ENCODE measurements around the gene BRAT1. TPM values are rescaled to one million over a fixed set of nuclear protein-coding genes. Genes with fewer than 3 reads are reported as not detected.

The BRAT1 gene
- total RNA-seq, 1 donor from 2014 or later: 42.3 TPM

GRCh38 chr7:2514473-2515423 is 40.6 kb downstream of the BRAT1 start:
- DNase-seq (ENCODE audit: extremely low read depth, low read depth, low spot score): no peak

GRCh38 chr7:2513702-2514101 is 41.6 kb downstream of the BRAT1 start:
- no peak for DNase-seq (ENCODE audit: extremely low read depth, low read depth, low spot score)

GRCh38 chr7:2512713-2513112 is 42.6 kb downstream of the BRAT1 start:
- no peak for DNase-seq (ENCODE audit: extremely low read depth, low read depth, low spot score)

GRCh38 chr7:2512179-2512661 is 43.1 kb downstream of the BRAT1 start:
- no peak for DNase-seq (ENCODE audit: extremely low read depth, low read depth, low spot score)

- no peak for DNase-seq (ENCODE audit: extremely low read depth, low read depth, low spot score)
These were observed 43.6 kb downstream of the BRAT1 start for GRCh38 chr7:2511769-2512168.

GRCh38 chr7:2510909-2511768 is 44.2 kb downstream of the BRAT1 start:
- DNase-seq (ENCODE audit: extremely low read depth, low read depth, low spot score): no peak

- DNase-seq (ENCODE audit: extremely low read depth, low read depth, low spot score): no peak
These were observed 45.1 kb downstream of the BRAT1 start for GRCh38 chr7:2510130-2510776.

- DNase-seq (ENCODE audit: extremely low read depth, low read depth, low spot score): no peak
These were observed 45.9 kb downstream of the BRAT1 start for GRCh38 chr7:2509298-2509906.

- no peak for DNase-seq (ENCODE audit: extremely low read depth, low read depth, low spot score)
These were observed 46.8 kb downstream of the BRAT1 start for GRCh38 chr7:2508327-2509215.

GRCh38 chr7:2507917-2508306 is 47.4 kb downstream of the BRAT1 start:
- no peak for DNase-seq (ENCODE audit: extremely low read depth, low read depth, low spot score)

GRCh38 chr7:2507208-2507916 is 48.0 kb downstream of the BRAT1 start:
- DNase-seq (ENCODE audit: extremely low read depth, low read depth, low spot score): no peak

GRCh38 chr7:2505401-2505800 is 49.9 kb downstream of the BRAT1 start:
- no peak for DNase-seq (ENCODE audit: extremely low read depth, low read depth, low spot score)

GRCh38 chr7:2504889-2505375 is 50.4 kb downstream of the BRAT1 start:
- DNase-seq (ENCODE audit: extremely low read depth, low read depth, low spot score): no peak

GRCh38 chr7:2504128-2504888 is 51.0 kb downstream of the BRAT1 start:
- DNase-seq (ENCODE audit: extremely low read depth, low read depth, low spot score): no peak

GRCh38 chr7:2503056-2503941 is 52.0 kb downstream of the BRAT1 start:
- no peak for DNase-seq (ENCODE audit: extremely low read depth, low read depth, low spot score)

- DNase-seq (ENCODE audit: extremely low read depth, low read depth, low spot score): no peak
These were observed 52.7 kb downstream of the BRAT1 start for GRCh38 chr7:2502647-2502966.

GRCh38 chr7:2501947-2502646 is 53.2 kb downstream of the BRAT1 start:
- no peak for DNase-seq (ENCODE audit: extremely low read depth, low read depth, low spot score)

All from glomerular endothelial cell (primary cell).